SK-N-SH (cell line): ENCODE measurements around the gene CFAP69. TPM values are rescaled to one million over a fixed set of nuclear protein-coding genes. Genes with fewer than 3 reads are reported as not detected.

Experiments
- CTCF ChIA-PET: fragments of 300-600, 350-600 bp; formaldehyde crosslinking; extraction: SDS; loops from one replicate; lab custom pipeline; 2021; lab: Yijun Ruan, JAX
- POLR2A ChIA-PET: fragments of 350-600 bp; sonication (Branson Sonifier 250); formaldehyde crosslinking; extraction: SDS; loops from one replicate; lab custom pipeline; 2020; ENCODE audit warnings: antibody characterized with exemption, inconsistent platforms; lab: Yijun Ruan, JAX
- DNase-seq: peaks from one replicate; pipeline ENCODE4 v3.0.0; 2012
- H2AFZ ChIP-seq: fragments of 200-600 bp; sonication (generic); 2 replicates; pipeline ENCODE4 v1.8.1; 2016; ENCODE audit warnings: antibody characterized with exemption, mild to moderate bottlenecking, low read depth
- H3F3A ChIP-seq: fragments of 200-600 bp; sonication (generic); replicated peaks from 2 replicates; pipeline ENCODE3; 2016; ENCODE audit warnings: antibody characterized with exemption, mild to moderate bottlenecking; ENCODE audit not compliant: insufficient read depth
- H3K27ac ChIP-seq, 2 experiments: fragments of 200-500 bp in 1 of 2; fragments of 200-600 bp in 1 of 2; sonication (Bioruptor generic) in 1 of 2; sonication (generic), shearing (Covaris generic) in 1 of 2; 2 replicates each; pipeline versions ENCODE4 v1.5.1 to v1.6.1; 2014 to 2016; ENCODE audit warnings: low read depth in 2 of 2, inconsistent platforms in 1 of 2, low read length in 1 of 2, mild to moderate bottlenecking in 1 of 2, mixed read lengths in 1 of 2
- H3K27me3 ChIP-seq: fragments of 200-600 bp; sonication (generic), shearing (Covaris generic); 2 replicates; pipeline ENCODE4 v1.6.1; 2016; ENCODE audit warnings: mixed run types; ENCODE audit not compliant: insufficient read depth
- H3K36me3 ChIP-seq, 2 experiments: fragments of 200-500 bp in 1 of 2; fragments of 200-600 bp in 1 of 2; sonication (Bioruptor generic) in 1 of 2; sonication (generic) in 1 of 2; replicated peaks in 1 of 2; 2 replicates each; pipeline versions ENCODE3 to v1.5.1; 2014 to 2016; ENCODE audit warnings: low read length in 1 of 2, mild to moderate bottlenecking in 1 of 2; ENCODE audit not compliant: insufficient read depth in 2 of 2, control insufficient read depth in 1 of 2
- H3K4me1 ChIP-seq, 2 experiments: fragments of 200-500 bp in 1 of 2; fragments of 200-600 bp in 1 of 2; sonication (Bioruptor generic) in 1 of 2; sonication (generic), shearing (Covaris generic) in 1 of 2; 2 replicates each; pipeline versions ENCODE4 v1.5.1 to v1.6.1; 2014 to 2016; ENCODE audit warnings: low read depth in 1 of 2, low read length in 1 of 2, mixed run types in 1 of 2; ENCODE audit not compliant: insufficient read depth in 2 of 2, control insufficient read depth in 1 of 2
- H3K4me2 ChIP-seq: fragments of 200-600 bp; sonication (generic), shearing (Covaris generic); 2 replicates; pipeline ENCODE4 v1.6.1; 2017; ENCODE audit warnings: mixed run types
- H3K4me3 ChIP-seq, 2 experiments: fragments of 200-500 bp in 1 of 2; fragments of 200-600 bp in 1 of 2; sonication (Bioruptor generic) in 1 of 2; sonication (generic), shearing (Covaris generic) in 1 of 2; 2 replicates each; pipeline versions ENCODE4 v1.5.1 to v1.8.1; 2014 to 2016; ENCODE audit warnings: low read depth in 2 of 2, inconsistent platforms in 1 of 2, low read length in 1 of 2, mild to moderate bottlenecking in 1 of 2, mixed read lengths in 1 of 2, moderate library complexity in 1 of 2
- H3K79me2 ChIP-seq: fragments of 200-600 bp; sonication (generic); 2 replicates; pipeline ENCODE4 v1.8.1; 2017; ENCODE audit warnings: mild to moderate bottlenecking; ENCODE audit not compliant: insufficient read depth
- H3K9ac ChIP-seq: fragments of 200-600 bp; sonication (generic); 2 replicates; pipeline ENCODE4 v1.6.1; 2017; ENCODE audit warnings: mixed run types
- H3K9me2 ChIP-seq: fragments of 200-600 bp; sonication (generic); 2 replicates; pipeline ENCODE4 v1.6.1; 2017; ENCODE audit warnings: mixed run types
- H3K9me3 ChIP-seq: fragments of 200-600 bp; sonication (generic); 2 replicates; pipeline ENCODE4 v1.6.1; 2017; ENCODE audit warnings: mixed run types, mild to moderate bottlenecking, moderate library complexity
- H4K20me1 ChIP-seq: fragments of 200-600 bp; sonication (generic); 2 replicates; pipeline ENCODE4 v1.6.1; 2017; ENCODE audit warnings: mild to moderate bottlenecking, mixed run types; ENCODE audit not compliant: insufficient read depth
- CHD2 ChIP-seq: fragments of 150-350 bp; IDR thresholded peaks from 2 replicates; pipeline ENCODE4 v1.6.1; 2018; ENCODE audit warnings: low read length; ENCODE audit not compliant: partially characterized antibody
- CTCF ChIP-seq: fragments of 200-600 bp; sonication (generic); IDR thresholded peaks from 2 replicates; pipeline ENCODE4 v1.6.1; 2017; ENCODE audit warnings: antibody characterized with exemption, mild to moderate bottlenecking, moderate library complexity
- ELF1 ChIP-seq: IDR thresholded peaks from 2 replicates; pipeline ENCODE4 v1.4.0; 2012
- FOSL2 ChIP-seq: IDR thresholded peaks from 2 replicates; pipeline ENCODE4 v1.4.0; 2012; ENCODE audit warnings: low read depth, mild to moderate bottlenecking, moderate library complexity, borderline replicate concordance
- FOXJ3 ChIP-seq: sonication (generic); formaldehyde crosslinking; IDR thresholded peaks from 2 replicates; pipeline ENCODE4 v1.5.1; 2020; ENCODE audit warnings: mild to moderate bottlenecking, missing genetic modification reagents
- GATA2 ChIP-seq: sonication (generic); formaldehyde crosslinking; IDR thresholded peaks from 2 replicates; pipeline ENCODE4 v1.5.0; 2020; ENCODE audit warnings: mild to moderate bottlenecking, missing genetic modification reagents
- JUND ChIP-seq: IDR thresholded peaks from 2 replicates; pipeline ENCODE4 v1.4.0; 2012
- RAD21 ChIP-seq: IDR thresholded peaks from 2 replicates; pipeline ENCODE4 v1.6.1; 2012; ENCODE audit warnings: mild to moderate bottlenecking, low read length
- RCOR1 ChIP-seq: fragments of 150-350 bp; IDR thresholded peaks from 2 replicates; pipeline ENCODE4 v1.6.1; 2017; ENCODE audit warnings: antibody characterized with exemption, low read length
- SMC3 ChIP-seq: IDR thresholded peaks from 2 replicates; pipeline ENCODE4 v1.6.1; 2012; ENCODE audit warnings: low read depth, low read length, improper control_type of control experiment
- TEAD4 ChIP-seq: IDR thresholded peaks from 2 replicates; pipeline ENCODE4 v1.4.0; 2012; ENCODE audit warnings: mild to moderate bottlenecking, borderline replicate concordance; ENCODE audit not compliant: insufficient read depth
- polyA plus RNA-seq, 3 experiments: library from polyadenylated mRNA; depleted of rRNA; stranded (reverse); fragments of >200 nt; gene quantifications; 2 replicates each; pipeline ENCODE4 v1.2.3, GENCODE V29; 2012
- TF ChIP-seq, protein P1 (sequence below): IDR thresholded peaks from 2 replicates; pipeline ENCODE4 v1.6.1; 2012; ENCODE audit warnings: mild to moderate bottlenecking, low read depth, low read length, moderate library complexity
- TF ChIP-seq, protein P2 (sequence below): fragments of 150-350 bp; IDR thresholded peaks from 2 replicates; pipeline ENCODE4 v1.6.1; 2017; ENCODE audit warnings: antibody characterized with exemption, low read length, low read depth, borderline replicate concordance

The CFAP69 gene
- polyA plus RNA-seq, 1 of the 3 experiments (the other 2 are of a cell fraction): 2.3 TPM

- TF ChIP-seq, protein P1, sequence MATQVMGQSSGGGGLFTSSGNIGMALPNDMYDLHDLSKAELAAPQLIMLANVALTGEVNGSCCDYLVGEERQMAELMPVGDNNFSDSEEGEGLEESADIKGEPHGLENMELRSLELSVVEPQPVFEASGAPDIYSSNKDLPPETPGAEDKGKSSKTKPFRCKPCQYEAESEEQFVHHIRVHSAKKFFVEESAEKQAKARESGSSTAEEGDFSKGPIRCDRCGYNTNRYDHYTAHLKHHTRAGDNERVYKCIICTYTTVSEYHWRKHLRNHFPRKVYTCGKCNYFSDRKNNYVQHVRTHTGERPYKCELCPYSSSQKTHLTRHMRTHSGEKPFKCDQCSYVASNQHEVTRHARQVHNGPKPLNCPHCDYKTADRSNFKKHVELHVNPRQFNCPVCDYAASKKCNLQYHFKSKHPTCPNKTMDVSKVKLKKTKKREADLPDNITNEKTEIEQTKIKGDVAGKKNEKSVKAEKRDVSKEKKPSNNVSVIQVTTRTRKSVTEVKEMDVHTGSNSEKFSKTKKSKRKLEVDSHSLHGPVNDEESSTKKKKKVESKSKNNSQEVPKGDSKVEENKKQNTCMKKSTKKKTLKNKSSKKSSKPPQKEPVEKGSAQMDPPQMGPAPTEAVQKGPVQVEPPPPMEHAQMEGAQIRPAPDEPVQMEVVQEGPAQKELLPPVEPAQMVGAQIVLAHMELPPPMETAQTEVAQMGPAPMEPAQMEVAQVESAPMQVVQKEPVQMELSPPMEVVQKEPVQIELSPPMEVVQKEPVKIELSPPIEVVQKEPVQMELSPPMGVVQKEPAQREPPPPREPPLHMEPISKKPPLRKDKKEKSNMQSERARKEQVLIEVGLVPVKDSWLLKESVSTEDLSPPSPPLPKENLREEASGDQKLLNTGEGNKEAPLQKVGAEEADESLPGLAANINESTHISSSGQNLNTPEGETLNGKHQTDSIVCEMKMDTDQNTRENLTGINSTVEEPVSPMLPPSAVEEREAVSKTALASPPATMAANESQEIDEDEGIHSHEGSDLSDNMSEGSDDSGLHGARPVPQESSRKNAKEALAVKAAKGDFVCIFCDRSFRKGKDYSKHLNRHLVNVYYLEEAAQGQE: no peak
- TF ChIP-seq ELF1: no peak
- TF ChIP-seq CHD2: no peak
- TF ChIP-seq, all 33 proteins: peak for 0
Measured at GRCh38 chr7:90261441-90261840, 16.5 kb downstream of the CFAP69 start (continued).

DNA sequence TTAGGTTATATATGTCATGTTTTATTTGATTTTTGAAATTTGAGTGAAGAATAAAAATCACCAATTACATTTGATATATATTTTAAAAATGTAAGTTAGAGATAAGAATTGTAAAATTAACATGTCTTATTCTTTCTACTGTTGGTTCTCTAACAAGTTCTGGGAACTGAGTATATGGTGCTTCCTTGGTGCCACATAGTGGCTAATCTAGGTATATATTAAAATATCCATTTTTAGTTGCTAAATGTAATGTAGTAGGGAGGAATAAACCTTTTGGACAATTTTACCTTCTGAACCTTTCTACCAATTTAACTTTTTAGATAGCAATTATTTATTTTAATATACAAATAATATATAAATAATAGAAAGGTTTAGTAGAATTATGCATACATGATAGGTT lies 17.5 kb downstream of the CFAP69 start:
- Histone ChIP-seq H3K36me3 (no peaks in the 10 kb centered on the region), H3K27me3 (no peaks in the 10 kb centered on the region), H3K79me2 (no peaks in the 10 kb centered on the region), H3K4me2 (no peak overlapping the region), H3F3A (peaks cover 3% of the 10 kb centered on the region), H3K9me3 (no peaks in the 10 kb centered on the region), H3K9me2 (no peaks in the 10 kb centered on the region), H3K9ac (no peak overlapping the region), H4K20me1 (no peaks in the 10 kb centered on the region), H3K4me1 (peaks cover 0 to 12% of the 10 kb centered on the region in 2 experiments; a peak in 2 of 4 replicates), H3K27ac (no peak overlapping the region), H3K4me3 (no peak overlapping the region), H2AFZ (no peak overlapping the region)
- ChIA-PET POLR2A (no interaction called here), CTCF (interaction anchor here (0.8 to 3.2 kb wide), 8 partner anchors 10 to 164 kb away, joined by 3 to 19 read pairs (median 4); partner anchors contain the start of genes STEAP1 and STEAP2)
- DNase-seq: peak; percentile 45
- TF ChIP-seq GATA2 (CRISPR knock-in tag) (no peak), RCOR1 (no peak), FOSL2 (no peak), FOXJ3 (no peak), TEAD4 (no peak), SMC3 (peak; percentile 65), RAD21 (peak; percentile 83), JUND (no peak), CHD2 (no peak), CTCF (peak; percentile 78)
- TF ChIP-seq, protein P2, sequence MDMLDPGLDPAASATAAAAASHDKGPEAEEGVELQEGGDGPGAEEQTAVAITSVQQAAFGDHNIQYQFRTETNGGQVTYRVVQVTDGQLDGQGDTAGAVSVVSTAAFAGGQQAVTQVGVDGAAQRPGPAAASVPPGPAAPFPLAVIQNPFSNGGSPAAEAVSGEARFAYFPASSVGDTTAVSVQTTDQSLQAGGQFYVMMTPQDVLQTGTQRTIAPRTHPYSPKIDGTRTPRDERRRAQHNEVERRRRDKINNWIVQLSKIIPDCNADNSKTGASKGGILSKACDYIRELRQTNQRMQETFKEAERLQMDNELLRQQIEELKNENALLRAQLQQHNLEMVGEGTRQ: no peak
